GM23248 (cell line): ENCODE results near the gene KITLG.

Experiments
- EZH2 ChIP-seq: fragments of 200-600 bp; sonication (generic); IDR thresholded peaks from 2 replicates; pipeline ENCODE4 v1.6.1; 2018; ENCODE audit warnings: antibody characterized with exemption, mild to moderate bottlenecking; ENCODE audit not compliant: insufficient read depth, poor library complexity, severe bottlenecking
- EZH2phosphoT487 ChIP-seq: fragments of 200-600 bp; sonication (generic); IDR thresholded peaks from 2 replicates; pipeline ENCODE4 v1.6.1; 2018; ENCODE audit warnings: antibody characterized with exemption, moderate library complexity, mild to moderate bottlenecking, low read depth; ENCODE audit not compliant: insufficient read depth

- TF ChIP-seq EZH2 = no peak
- no peak for TF ChIP-seq EZH2phosphoT487
These were observed 2.7 kb downstream of the KITLG start for GRCh38 chr12:88577537-88577936.
